IMR-90 (cell line): ENCODE data around the gene CNKSR3. TPM values are rescaled to one million over a fixed set of nuclear protein-coding genes. Genes with fewer than 3 reads are reported as not detected.

Experiments used
- ATAC-seq: fragments of 200-7000 bp; cut with Tn5 transposase; 2 replicates; pipeline ENCODE4 v1.9.1; 2020; ENCODE audit warnings: low read depth, mild to moderate bottlenecking, moderate library complexity
- BruUV-seq: library from RNA; stranded (reverse); fragments of 400-500 nt; replicated peaks from 2 replicates; lab custom pipeline; 2021; lab: Mats Ljungman, UMichigan
- CTCF ChIA-PET: fragments of 300-600 bp; formaldehyde crosslinking; extraction: SDS; loops from one replicate; lab custom pipeline; 2021; ENCODE audit warnings: antibody characterized with exemption; lab: Yijun Ruan, JAX
- POLR2A ChIA-PET: fragments of 300-600 bp; sonication (Branson Sonifier 250); formaldehyde crosslinking; loops from one replicate; lab custom pipeline; 2022; ENCODE audit warnings: antibody characterized with exemption; ENCODE audit not compliant: unreplicated experiment; lab: Charles Lee
- DNase-seq: peaks from one replicate; pipeline ENCODE4 v3.0.0; 2013
- H2AFZ ChIP-seq: replicated peaks from 2 replicates; pipeline ENCODE3; 2013; ENCODE audit warnings: low read length, mild to moderate bottlenecking; ENCODE audit not compliant: poor library complexity
- H2AK5ac ChIP-seq: 2 replicates; pipeline ENCODE4 v1.6.1; 2013; ENCODE audit warnings: low read depth, low read length, inconsistent platforms
- H2AK9ac ChIP-seq: replicated peaks from 2 replicates; pipeline ENCODE3; 2013; ENCODE audit warnings: mild to moderate bottlenecking, low read depth, low read length, moderate library complexity; ENCODE audit not compliant: poor library complexity
- H2BK120ac ChIP-seq: 2 replicates; pipeline ENCODE4 v1.6.1; 2013; ENCODE audit warnings: low read depth, low read length, inconsistent platforms
- H2BK15ac ChIP-seq: 3 replicates; pipeline ENCODE4 v1.6.1; 2013; ENCODE audit warnings: low read depth, low read length, inconsistent platforms
- H2BK20ac ChIP-seq: 2 replicates; pipeline ENCODE4 v1.6.1; 2013; ENCODE audit warnings: low read depth, mild to moderate bottlenecking, inconsistent platforms, low read length, moderate library complexity
- H2BK5ac ChIP-seq: 2 replicates; pipeline ENCODE4 v1.6.1; 2013; ENCODE audit warnings: mild to moderate bottlenecking, low read depth, low read length, inconsistent platforms; ENCODE audit not compliant: poor library complexity, severe bottlenecking
- H3K14ac ChIP-seq: replicated peaks from 2 replicates; pipeline ENCODE4 v1.6.1; 2013; ENCODE audit warnings: low read depth, low read length, inconsistent platforms
- H3K18ac ChIP-seq: 2 replicates; pipeline ENCODE4 v1.6.1; 2013; ENCODE audit warnings: low read depth, low read length, control low read depth
- H3K23ac ChIP-seq: 2 replicates; pipeline ENCODE4 v1.6.1; 2013; ENCODE audit warnings: low read depth, low read length, inconsistent platforms
- H3K27ac ChIP-seq: 2 replicates; pipeline ENCODE4 v1.5.1; 2013; ENCODE audit warnings: mild to moderate bottlenecking, control low read depth, low read length; ENCODE audit not compliant: insufficient read depth
- H3K27me3 ChIP-seq: 2 replicates; pipeline ENCODE4 v1.6.1; 2013; ENCODE audit warnings: low read length; ENCODE audit not compliant: control insufficient read depth, insufficient read depth
- H3K36me3 ChIP-seq: 2 replicates; pipeline ENCODE4 v1.6.1; 2013; ENCODE audit warnings: low read length, mixed read lengths; ENCODE audit not compliant: control insufficient read depth, insufficient read depth
- H3K4ac ChIP-seq: 2 replicates; pipeline ENCODE4 v1.6.1; 2013; ENCODE audit warnings: low read depth, low read length, inconsistent platforms
- H3K4me1 ChIP-seq: 2 replicates; pipeline ENCODE4 v1.6.1; 2013; ENCODE audit warnings: low read length, mixed read lengths; ENCODE audit not compliant: control insufficient read depth, insufficient read depth
- H3K4me2 ChIP-seq: 2 replicates; pipeline ENCODE4 v1.6.1; 2013; ENCODE audit warnings: low read depth, mild to moderate bottlenecking, control low read depth, low read length, moderate library complexity
- H3K4me3 ChIP-seq: 2 replicates; pipeline ENCODE4 v1.5.1; 2013; ENCODE audit warnings: low read depth, mild to moderate bottlenecking, control low read depth, low read length, moderate library complexity; ENCODE audit not compliant: insufficient read depth
- H3K56ac ChIP-seq: 2 replicates; pipeline ENCODE4 v1.6.1; 2013; ENCODE audit warnings: low read length, inconsistent platforms; ENCODE audit not compliant: insufficient read depth; ENCODE audit errors: extremely low read depth
- H3K79me1 ChIP-seq, 2 experiments: 2 replicates each; pipeline ENCODE4 v1.6.1; 2013; ENCODE audit warnings: low read length in 2 of 2, inconsistent platforms in 1 of 2, low read depth in 1 of 2
- H3K9ac ChIP-seq: 2 replicates; pipeline ENCODE4 v1.6.1; 2013; ENCODE audit warnings: low read depth, low read length, control low read depth
- H3K9me1 ChIP-seq: 2 replicates; pipeline ENCODE4 v1.6.1; 2013; ENCODE audit warnings: low read length, inconsistent platforms; ENCODE audit not compliant: insufficient read depth
- H3K9me3 ChIP-seq: 2 replicates; pipeline ENCODE4 v1.6.1; 2013; ENCODE audit warnings: low read length; ENCODE audit not compliant: control insufficient read depth, insufficient read depth
- H4K20me1 ChIP-seq: 2 replicates; pipeline ENCODE4 v1.6.1; 2013; ENCODE audit warnings: low read length, inconsistent platforms; ENCODE audit not compliant: insufficient read depth
- H4K5ac ChIP-seq: 2 replicates; pipeline ENCODE4 v1.6.1; 2013; ENCODE audit warnings: mild to moderate bottlenecking, low read depth, low read length, control low read depth
- H4K8ac ChIP-seq, 2 experiments: 2 replicates each; pipeline ENCODE4 v1.6.1; 2013; ENCODE audit warnings: low read depth in 2 of 2, low read length in 2 of 2, control low read depth in 1 of 2, inconsistent platforms in 1 of 2
- H4K91ac ChIP-seq: 2 replicates; pipeline ENCODE4 v1.6.1; 2013; ENCODE audit warnings: low read depth, low read length, inconsistent platforms; ENCODE audit not compliant: insufficient read depth
- BHLHE40 ChIP-seq: fragments of 150-350 bp; IDR thresholded peaks from 2 replicates; pipeline ENCODE4 v1.6.1; 2016; ENCODE audit warnings: mild to moderate bottlenecking, low read depth, low read length
- CEBPB ChIP-seq: IDR thresholded peaks from 2 replicates; pipeline ENCODE4 v1.6.1; 2012; ENCODE audit warnings: low read depth, low read length, improper control_type of control experiment
- CHD1 ChIP-seq: IDR thresholded peaks from 2 replicates; pipeline ENCODE4 v1.6.1; 2012; ENCODE audit warnings: low read depth, low read length, improper control_type of control experiment
- FOS ChIP-seq: fragments of 150-350 bp; IDR thresholded peaks from 2 replicates; pipeline ENCODE4 v1.6.1; 2016; ENCODE audit warnings: low read depth, low read length
- MAFK ChIP-seq: IDR thresholded peaks from 2 replicates; pipeline ENCODE4 v1.6.1; 2012; ENCODE audit warnings: low read depth, low read length, improper control_type of control experiment
- MAZ ChIP-seq: IDR thresholded peaks from 2 replicates; pipeline ENCODE4 v1.6.1; 2012; ENCODE audit warnings: low read depth, mild to moderate bottlenecking, low read length, improper control_type of control experiment, moderate library complexity, borderline replicate concordance
- MXI1 ChIP-seq: IDR thresholded peaks from 2 replicates; pipeline ENCODE4 v1.6.1; 2012; ENCODE audit warnings: low read depth, mild to moderate bottlenecking, low read length, moderate library complexity, borderline replicate concordance
- NFE2L2 ChIP-seq: fragments of 150-350 bp; IDR thresholded peaks from 2 replicates; pipeline ENCODE4 v1.6.1; 2016; ENCODE audit warnings: low read depth, mild to moderate bottlenecking, low read length
- POLR2A ChIP-seq: IDR thresholded peaks from 2 replicates; pipeline ENCODE4 v1.6.1; 2012; ENCODE audit warnings: mild to moderate bottlenecking, low read depth, low read length
- RAD21 ChIP-seq: IDR thresholded peaks from 2 replicates; pipeline ENCODE4 v1.6.1; 2012; ENCODE audit warnings: low read length, improper control_type of control experiment
- RCOR1 ChIP-seq: IDR thresholded peaks from 2 replicates; pipeline ENCODE4 v1.6.1; 2012; ENCODE audit warnings: mild to moderate bottlenecking, low read length, improper control_type of control experiment; ENCODE audit not compliant: insufficient replicate concordance
- RFX5 ChIP-seq: IDR thresholded peaks from 2 replicates; pipeline ENCODE4 v1.8.0; 2012; ENCODE audit warnings: low read depth, mild to moderate bottlenecking, low read length, moderate library complexity
- SMC3 ChIP-seq: fragments of 150-350 bp; IDR thresholded peaks from 2 replicates; pipeline ENCODE4 v1.6.1; 2016; ENCODE audit warnings: low read depth, mild to moderate bottlenecking, antibody characterized with exemption, low read length, moderate library complexity
- WGBS, 2 experiments: methylation state at CpG; one replicate each; pipeline versions ENCODE4 v1.1.5 to v1.1.7; 2013; ENCODE audit warnings: missing lambda C conversion rate in 2 of 2; ENCODE audit not compliant: insufficient read length in 1 of 2; ENCODE audit errors: extremely low coverage in 2 of 2; 5-methylcytosine and 5-hydroxymethylcytosine counted together
- dilution Hi-C: fragments of 300-500 bp; cut with HindIII; formaldehyde crosslinking; loops from one replicate; pipeline ENCODE4 v1.14.3; 2018; ENCODE audit warnings: low sequenced_read_pairs; ENCODE audit not compliant: unreplicated experiment
- in situ Hi-C: fragments of 300-500 bp; cut with MboI; formaldehyde crosslinking; loops from 3 replicates; pipeline ENCODE4 v1.14.3; 2019; ENCODE audit warnings: low sequenced_read_pairs, inconsistent platforms, mixed read lengths
- intact Hi-C: fragments of 100-400 bp; cut with micrococcal nuclease; formaldehyde crosslinking; loops from 2 replicates; pipeline ENCODE4 v1.10.0; 2022
- polyA plus RNA-seq, 3 experiments: library from polyadenylated mRNA; depleted of rRNA; stranded (reverse); fragments of >200 nt; gene quantifications; 2 replicates each; pipeline ENCODE4 v1.2.3, GENCODE V29; 2012; ENCODE audit warnings: low replicate concordance in 1 of 3
- total RNA-seq: library from RNA; depleted of rRNA; stranded (reverse); fragments of >200 nt; gene quantifications from 2 replicates; pipeline ENCODE4 v1.2.3, GENCODE V29; 2012
- TF ChIP-seq, protein P1 (sequence below): fragments of 150-350 bp; IDR thresholded peaks from 2 replicates; pipeline ENCODE4 v1.6.1; 2016; ENCODE audit warnings: low read depth, mild to moderate bottlenecking, low read length, moderate library complexity, borderline replicate concordance
- TF ChIP-seq, protein P2 (sequence below): fragments of 150-350 bp; IDR thresholded peaks from 2 replicates; pipeline ENCODE4 v1.6.1; 2017; ENCODE audit warnings: mild to moderate bottlenecking, antibody characterized with exemption, low read length, low read depth
- TF ChIP-seq, protein P3 (sequence below): conservative IDR thresholded peaks from 2 replicates; pipeline ENCODE4 v1.5.1; 2012; ENCODE audit warnings: mild to moderate bottlenecking, low read depth, low read length, improper control_type of control experiment

Gene CNKSR3
- total and polyA plus RNA-seq, 2 of the 4 experiments (the other 2 are of a cell fraction) = 6.7 to 15.8 TPM

DNA sequence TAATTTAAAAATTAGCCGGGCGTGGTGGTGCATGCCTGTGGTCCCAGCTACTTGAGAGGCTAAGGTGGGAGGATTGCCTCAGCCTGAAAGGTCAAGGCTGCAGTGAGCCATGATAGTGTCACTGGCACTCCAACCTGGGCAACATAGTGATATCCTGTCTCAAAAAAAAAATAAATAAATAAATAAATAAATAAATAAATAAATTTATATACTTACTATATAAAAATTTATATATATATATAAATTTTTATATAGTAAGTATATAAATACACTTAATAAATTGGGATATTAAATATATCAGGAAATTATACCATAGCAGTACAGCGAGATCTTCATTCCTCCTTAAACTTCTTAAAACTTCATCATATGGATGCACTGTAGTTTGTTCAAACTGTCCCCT lies 130.9 kb downstream of the CNKSR3 start:
- H4K91ac ChIP-seq = no peak overlapping the region
- ATAC-seq (no peak), DNase-seq (no peak)
- H3K79me1 ChIP-seq = no peaks in the 10 kb centered on the region
- no peak overlapping the region for H4K8ac ChIP-seq
- H3K9me3 ChIP-seq = peaks cover 3% of the 10 kb centered on the region; the same call in 1 of the 2 replicates
- ChIA-PET POLR2A (no interaction called here), CTCF (no interaction called here)
- H3K9me1 ChIP-seq = no peaks in the 10 kb centered on the region
- TF ChIP-seq, protein P1, sequence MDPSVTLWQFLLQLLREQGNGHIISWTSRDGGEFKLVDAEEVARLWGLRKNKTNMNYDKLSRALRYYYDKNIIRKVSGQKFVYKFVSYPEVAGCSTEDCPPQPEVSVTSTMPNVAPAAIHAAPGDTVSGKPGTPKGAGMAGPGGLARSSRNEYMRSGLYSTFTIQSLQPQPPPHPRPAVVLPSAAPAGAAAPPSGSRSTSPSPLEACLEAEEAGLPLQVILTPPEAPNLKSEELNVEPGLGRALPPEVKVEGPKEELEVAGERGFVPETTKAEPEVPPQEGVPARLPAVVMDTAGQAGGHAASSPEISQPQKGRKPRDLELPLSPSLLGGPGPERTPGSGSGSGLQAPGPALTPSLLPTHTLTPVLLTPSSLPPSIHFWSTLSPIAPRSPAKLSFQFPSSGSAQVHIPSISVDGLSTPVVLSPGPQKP = no peak
- TF ChIP-seq CEBPB (no peak), MAFK (no peak), BHLHE40 (no peak), CHD1 (no peak), MAZ (no peak), MXI1 (no peak), NFE2L2 (no peak), FOS (no peak), RFX5 (no peak), SMC3 (no peak), RCOR1 (no peak), POLR2A (no peak), RAD21 (no peak)
- TF ChIP-seq, protein P2, sequence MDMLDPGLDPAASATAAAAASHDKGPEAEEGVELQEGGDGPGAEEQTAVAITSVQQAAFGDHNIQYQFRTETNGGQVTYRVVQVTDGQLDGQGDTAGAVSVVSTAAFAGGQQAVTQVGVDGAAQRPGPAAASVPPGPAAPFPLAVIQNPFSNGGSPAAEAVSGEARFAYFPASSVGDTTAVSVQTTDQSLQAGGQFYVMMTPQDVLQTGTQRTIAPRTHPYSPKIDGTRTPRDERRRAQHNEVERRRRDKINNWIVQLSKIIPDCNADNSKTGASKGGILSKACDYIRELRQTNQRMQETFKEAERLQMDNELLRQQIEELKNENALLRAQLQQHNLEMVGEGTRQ = no peak
- TF ChIP-seq, protein P3, sequence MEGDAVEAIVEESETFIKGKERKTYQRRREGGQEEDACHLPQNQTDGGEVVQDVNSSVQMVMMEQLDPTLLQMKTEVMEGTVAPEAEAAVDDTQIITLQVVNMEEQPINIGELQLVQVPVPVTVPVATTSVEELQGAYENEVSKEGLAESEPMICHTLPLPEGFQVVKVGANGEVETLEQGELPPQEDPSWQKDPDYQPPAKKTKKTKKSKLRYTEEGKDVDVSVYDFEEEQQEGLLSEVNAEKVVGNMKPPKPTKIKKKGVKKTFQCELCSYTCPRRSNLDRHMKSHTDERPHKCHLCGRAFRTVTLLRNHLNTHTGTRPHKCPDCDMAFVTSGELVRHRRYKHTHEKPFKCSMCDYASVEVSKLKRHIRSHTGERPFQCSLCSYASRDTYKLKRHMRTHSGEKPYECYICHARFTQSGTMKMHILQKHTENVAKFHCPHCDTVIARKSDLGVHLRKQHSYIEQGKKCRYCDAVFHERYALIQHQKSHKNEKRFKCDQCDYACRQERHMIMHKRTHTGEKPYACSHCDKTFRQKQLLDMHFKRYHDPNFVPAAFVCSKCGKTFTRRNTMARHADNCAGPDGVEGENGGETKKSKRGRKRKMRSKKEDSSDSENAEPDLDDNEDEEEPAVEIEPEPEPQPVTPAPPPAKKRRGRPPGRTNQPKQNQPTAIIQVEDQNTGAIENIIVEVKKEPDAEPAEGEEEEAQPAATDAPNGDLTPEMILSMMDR = no peak
- in situ Hi-C loops = no loop called here
- no peaks in the 10 kb centered on the region for H4K20me1 ChIP-seq
- H4K5ac ChIP-seq = no peak overlapping the region
- no peak overlapping the region for H3K4me3 ChIP-seq
- intact Hi-C loops = no loop called here
- no peak overlapping the region for H3K56ac ChIP-seq
- H3K9ac ChIP-seq = no peak overlapping the region
- dilution Hi-C loops = no loop called here
- no peak overlapping the region for H2AK5ac ChIP-seq
- no peak overlapping the region for H2BK20ac ChIP-seq
- no peak overlapping the region for H2BK15ac ChIP-seq
- H2BK120ac ChIP-seq = no peak overlapping the region
- H3K36me3 ChIP-seq = no peaks in the 10 kb centered on the region
- no peak overlapping the region for H2AFZ ChIP-seq
- H3K4ac ChIP-seq = no peak overlapping the region; the same call in 1 of the 2 replicates
- H3K27me3 ChIP-seq = no peaks in the 10 kb centered on the region
- H3K14ac ChIP-seq = no peak overlapping the region
- H3K4me2 ChIP-seq = no peak overlapping the region
- peaks cover 1% of the 10 kb centered on the region; the same call in 1 of the 2 replicates for H3K4me1 ChIP-seq
- no peak overlapping the region for H2AK9ac ChIP-seq
- H3K23ac ChIP-seq = no peak overlapping the region
- no peak overlapping the region for H2BK5ac ChIP-seq
- no TSS peak for BruUV-seq
- no peak overlapping the region for H3K18ac ChIP-seq
- no peak overlapping the region for H3K27ac ChIP-seq
- WGBS, 2 experiments = no CpG with 5 or more reads among the region's 3 CpGs
